Measurements from ENCODE around the gene CDK7. TPM values are rescaled to one million over a fixed set of nuclear protein-coding genes. Genes with fewer than 3 reads are reported as not detected.

The CDK7 gene
- polyA plus RNA-seq, 1 experiment, result 44.9 TPM

GRCh38 chr5:69237877-69238276 lies 3.2 kb downstream of the CDK7 start:
- TF ChIP-seq, protein P1, sequence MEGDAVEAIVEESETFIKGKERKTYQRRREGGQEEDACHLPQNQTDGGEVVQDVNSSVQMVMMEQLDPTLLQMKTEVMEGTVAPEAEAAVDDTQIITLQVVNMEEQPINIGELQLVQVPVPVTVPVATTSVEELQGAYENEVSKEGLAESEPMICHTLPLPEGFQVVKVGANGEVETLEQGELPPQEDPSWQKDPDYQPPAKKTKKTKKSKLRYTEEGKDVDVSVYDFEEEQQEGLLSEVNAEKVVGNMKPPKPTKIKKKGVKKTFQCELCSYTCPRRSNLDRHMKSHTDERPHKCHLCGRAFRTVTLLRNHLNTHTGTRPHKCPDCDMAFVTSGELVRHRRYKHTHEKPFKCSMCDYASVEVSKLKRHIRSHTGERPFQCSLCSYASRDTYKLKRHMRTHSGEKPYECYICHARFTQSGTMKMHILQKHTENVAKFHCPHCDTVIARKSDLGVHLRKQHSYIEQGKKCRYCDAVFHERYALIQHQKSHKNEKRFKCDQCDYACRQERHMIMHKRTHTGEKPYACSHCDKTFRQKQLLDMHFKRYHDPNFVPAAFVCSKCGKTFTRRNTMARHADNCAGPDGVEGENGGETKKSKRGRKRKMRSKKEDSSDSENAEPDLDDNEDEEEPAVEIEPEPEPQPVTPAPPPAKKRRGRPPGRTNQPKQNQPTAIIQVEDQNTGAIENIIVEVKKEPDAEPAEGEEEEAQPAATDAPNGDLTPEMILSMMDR (IDR thresholded peaks at IDR 0.05; ENCODE audit: insufficient read depth, low read depth, low read length), result no peak
- ChIA-PET CTCF (interaction anchor here (0.7 kb wide), 1 partner anchor 97 kb away, joined by 3 read pairs; no protein-coding TSS in a partner anchor), POLR2A (no interaction called here)
- Histone ChIP-seq H3K27me3 (ENCODE audit: control insufficient read depth, insufficient read depth, low read length) (no peaks in the 10 kb centered on the region), H3K4me3 (ENCODE audit: low read depth, low read length) (no peak overlapping the region), H3K36me3 (ENCODE audit: control insufficient read depth, insufficient read depth, low read length) (peaks cover 6% of the 10 kb centered on the region)
- DNase-seq (ENCODE audit: low read depth), result no peak

DNA sequence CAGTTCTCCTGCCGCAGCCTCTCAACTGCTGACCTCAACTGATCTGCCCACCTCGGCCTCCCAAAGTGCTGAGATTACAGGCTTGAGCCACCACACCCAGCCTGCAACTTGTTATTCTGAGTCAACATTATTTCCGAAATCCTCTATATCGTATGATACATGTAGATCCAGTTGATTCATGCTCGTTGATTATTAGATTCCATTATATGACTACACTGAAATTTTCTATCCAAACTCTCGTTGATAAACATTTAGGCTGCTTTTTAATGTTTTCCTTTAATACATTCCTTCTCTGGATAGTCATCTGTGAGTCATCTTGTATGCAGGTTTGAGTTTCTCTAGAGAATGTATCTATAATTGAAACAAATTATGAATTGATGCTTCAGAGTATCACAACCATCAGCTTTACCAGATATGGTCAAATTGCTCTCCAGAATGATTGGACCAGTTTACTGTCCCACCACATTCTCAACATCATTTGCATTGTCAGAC lies 4.1 kb downstream of the CDK7 start:
- H3K4me3 ChIP-seq (ENCODE audit: low read depth, low read length), result no peak overlapping the region
- H3K36me3 ChIP-seq (ENCODE audit: control insufficient read depth, insufficient read depth, low read length), result peaks cover 6% of the 10 kb centered on the region
- no peaks in the 10 kb centered on the region for H3K27me3 ChIP-seq (ENCODE audit: control insufficient read depth, insufficient read depth, low read length)
- CTCF ChIA-PET, result no interaction called here
- no peak for DNase-seq (ENCODE audit: low read depth)
- POLR2A ChIA-PET, result no interaction called here
- TF ChIP-seq, protein P1 (IDR thresholded peaks at IDR 0.05; ENCODE audit: insufficient read depth, low read depth, low read length), result no peak

DNA sequence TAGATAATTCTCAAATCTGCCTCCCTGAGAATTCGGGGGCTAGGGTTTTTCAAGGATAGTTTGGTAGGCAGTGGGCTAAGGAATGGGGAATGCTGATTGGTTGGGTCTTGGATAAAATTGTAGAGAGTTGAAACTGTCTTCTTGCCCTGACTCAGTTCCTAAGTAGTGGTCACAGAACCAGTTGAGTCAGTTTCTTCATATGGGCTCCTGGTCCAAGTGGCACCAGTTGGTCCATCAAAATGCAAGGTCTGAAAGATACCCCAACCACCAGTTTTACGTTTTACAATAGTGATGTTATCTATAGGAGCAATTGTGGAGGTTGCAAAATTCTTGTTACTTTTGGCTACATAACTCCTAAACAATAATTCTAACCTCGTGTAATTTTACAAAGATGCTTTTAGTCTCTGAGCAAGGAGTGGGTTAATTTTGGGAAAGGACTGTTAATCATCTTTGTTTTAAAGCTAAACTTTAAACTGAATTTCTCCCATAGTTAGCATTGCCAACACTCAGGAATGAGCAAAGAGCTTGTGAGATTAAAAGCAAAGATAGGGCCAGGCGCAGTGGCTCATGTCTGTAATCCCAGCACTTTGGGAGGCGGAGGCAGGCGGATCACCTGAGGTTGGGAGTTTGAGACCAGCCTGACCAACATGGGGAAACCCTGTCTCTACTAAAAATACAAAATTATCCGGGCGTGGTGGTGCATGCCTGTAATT lies 7.7 kb downstream of the CDK7 start:
- ChIA-PET POLR2A (interaction anchor here (0.6 kb wide), 1 partner anchor 33 kb away, joined by 3 read pairs; no protein-coding TSS in a partner anchor), CTCF (interaction anchor here (0.8 kb wide), 1 partner anchor 10 kb away, joined by 3 read pairs; no protein-coding TSS in a partner anchor)
- TF ChIP-seq, protein P1 (IDR thresholded peaks at IDR 0.05; ENCODE audit: insufficient read depth, low read depth, low read length), result no peak
- Histone ChIP-seq H3K36me3 (ENCODE audit: control insufficient read depth, insufficient read depth, low read length) (0 out of 2 replicates have a peak, but pooled peaks cover 2% of the 10 kb centered on the region), H3K4me3 (ENCODE audit: low read depth, low read length) (no peak overlapping the region), H3K27me3 (ENCODE audit: control insufficient read depth, insufficient read depth, low read length) (no peaks in the 10 kb centered on the region)
- no peak for DNase-seq (ENCODE audit: low read depth)

DNA sequence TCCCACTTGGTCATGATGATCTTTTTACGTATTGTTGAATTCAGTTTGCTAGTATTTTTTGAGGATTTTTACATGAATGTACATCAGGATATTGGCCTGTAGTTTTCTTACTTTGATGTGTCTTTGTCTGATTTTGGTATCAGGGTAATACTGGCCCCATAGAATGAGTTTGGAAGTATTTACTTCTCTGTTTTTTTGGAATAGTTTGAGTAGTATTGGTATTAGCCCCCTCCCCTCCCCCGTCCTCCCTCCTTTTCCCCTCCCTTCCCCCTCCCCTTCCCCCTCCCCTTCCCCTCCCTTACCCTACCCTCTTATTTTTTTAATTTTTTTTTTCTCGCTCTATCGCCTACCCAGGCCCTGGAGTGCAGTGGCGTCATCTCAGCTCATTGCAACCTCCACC lies 10.3 kb downstream of the CDK7 start:
- H3K27me3 ChIP-seq (ENCODE audit: control insufficient read depth, insufficient read depth, low read length), result no peaks in the 10 kb centered on the region
- H3K4me3 ChIP-seq (ENCODE audit: low read depth, low read length), result no peak overlapping the region
- TF ChIP-seq, protein P1 (IDR thresholded peaks at IDR 0.05; ENCODE audit: insufficient read depth, low read depth, low read length), result no peak
- CTCF ChIA-PET, result no interaction called here
- POLR2A ChIA-PET, result no interaction called here
- no peaks in the 10 kb centered on the region for H3K36me3 ChIP-seq (ENCODE audit: control insufficient read depth, insufficient read depth, low read length)
- no peak for DNase-seq (ENCODE audit: low read depth)

GRCh38 chr5:69248019-69248418 lies 13.3 kb downstream of the CDK7 start:
- TF ChIP-seq, protein P1 (IDR thresholded peaks at IDR 0.05; ENCODE audit: insufficient read depth, low read depth, low read length), result no peak
- ChIA-PET CTCF (no interaction called here), POLR2A (no interaction called here)
- Histone ChIP-seq H3K27me3 (ENCODE audit: control insufficient read depth, insufficient read depth, low read length) (no peaks in the 10 kb centered on the region), H3K36me3 (ENCODE audit: control insufficient read depth, insufficient read depth, low read length) (no peaks in the 10 kb centered on the region), H3K4me3 (ENCODE audit: low read depth, low read length) (no peak overlapping the region)
- DNase-seq (ENCODE audit: low read depth), result no peak

All from BJ (cell line).